GM18498 (cell line): ENCODE measurements around the gene BLTP2.
"Not testable (repeated sequence)": the region's sequence is repeated elsewhere in the genome, so short reads cannot be mapped to it uniquely, and the experiment has no call there.

Experiments
- ATAC-seq: cut with Tn5 transposase; IDR thresholded peaks from one replicate; pipeline ENCODE4 v1.9.1; 2021; ENCODE audit warnings: mild to moderate bottlenecking, moderate library complexity; ENCODE audit not compliant: unreplicated experiment

The BLTP2 gene

GRCh38 chr17:28648698-28649097 lies 3.7 kb upstream of the BLTP2 start:
- no peak for ATAC-seq

- ATAC-seq, result no peak
These were observed 1.2 kb upstream of the BLTP2 start for GRCh38 chr17:28646039-28646754.

- no peak for ATAC-seq
These were observed 600 bp upstream of the BLTP2 start for GRCh38 chr17:28645576-28645939.

GRCh38 chr17:28643983-28644786 lies 773 bp downstream of the BLTP2 start:
- peak; percentile 11 for ATAC-seq

GRCh38 chr17:28641579-28641978 lies 3.4 kb downstream of the BLTP2 start:
- no peak for ATAC-seq

- ATAC-seq, result no peak
These were observed 9.5 kb downstream of the BLTP2 start for GRCh38 chr17:28635506-28635905.

GRCh38 chr17:28634206-28634865 lies 10.6 kb downstream of the BLTP2 start:
- ATAC-seq, result no peak

- no peak for ATAC-seq
These were observed 18.1 kb downstream of the BLTP2 start for GRCh38 chr17:28626818-28627217.

GRCh38 chr17:28624148-28624547 lies 20.8 kb downstream of the BLTP2 start:
- ATAC-seq, result no peak

- no peak for ATAC-seq
These were observed 21.3 kb downstream of the BLTP2 start for GRCh38 chr17:28623696-28624095.

GRCh38 chr17:28622186-28622585 lies 22.8 kb downstream of the BLTP2 start:
- ATAC-seq, result no peak

GRCh38 chr17:28620010-28620409 lies 24.9 kb downstream of the BLTP2 start:
- ATAC-seq, result no peak

GRCh38 chr17:28618464-28618863 lies 26.5 kb downstream of the BLTP2 start:
- no peak for ATAC-seq

GRCh38 chr17:28616281-28616680 lies 28.7 kb downstream of the BLTP2 start:
- no peak for ATAC-seq

- no peak for ATAC-seq
These were observed 29.6 kb downstream of the BLTP2 start for GRCh38 chr17:28615260-28615940.

- no peak for ATAC-seq
These were observed 31.0 kb downstream of the BLTP2 start, which contains the start of gene RSKR for GRCh38 chr17:28613931-28614381. Gene RSKR, minus strand, starts transcription at chr17:28614185. Its CDS starts 24 bp downstream, at chr17:28614161.

GRCh38 chr17:28612936-28613872 lies 31.8 kb downstream of the BLTP2 start:
- ATAC-seq, result no peak

- no peak for ATAC-seq
These were observed 32.4 kb downstream of the BLTP2 start for GRCh38 chr17:28612531-28612930.

- ATAC-seq, result no peak
These were observed 34.6 kb downstream of the BLTP2 start for GRCh38 chr17:28610376-28610775.

GRCh38 chr17:28604031-28604430 lies 40.9 kb downstream of the BLTP2 start:
- ATAC-seq, result not testable (repeated sequence)
